GM18511 (cell line): Measurements from ENCODE around the gene SERPINE1.
"Not testable (repeated sequence)": the region's sequence is repeated elsewhere in the genome, so short reads cannot be mapped to it uniquely, and the experiment has no call there.

Source experiments
- ATAC-seq: cut with Tn5 transposase; IDR thresholded peaks from one replicate; pipeline ENCODE4 v1.9.1; 2021; ENCODE audit warnings: mild to moderate bottlenecking, moderate library complexity; ENCODE audit not compliant: unreplicated experiment

Gene SERPINE1

GRCh38 chr7:101100858-101101847 lies 25.8 kb upstream of the SERPINE1 start:
- ATAC-seq: no peak

GRCh38 chr7:101102026-101102425 lies 24.9 kb upstream of the SERPINE1 start:
- ATAC-seq: no peak

GRCh38 chr7:101103701-101104100 lies 23.2 kb upstream of the SERPINE1 start:
- not testable (repeated sequence) for ATAC-seq

- no peak for ATAC-seq
These were observed 22.7 kb upstream of the SERPINE1 start for GRCh38 chr7:101104193-101104713.

- no peak for ATAC-seq
These were observed 22.1 kb upstream of the SERPINE1 start for GRCh38 chr7:101104799-101105198.

GRCh38 chr7:101105248-101105647 lies 21.7 kb upstream of the SERPINE1 start:
- not testable (repeated sequence) for ATAC-seq

- no peak for ATAC-seq
These were observed 20.5 kb upstream of the SERPINE1 start for GRCh38 chr7:101106386-101106785.

- ATAC-seq: peak; percentile 69
These were observed 18.5 kb upstream of the SERPINE1 start for GRCh38 chr7:101108330-101108857.

- ATAC-seq: no peak
These were observed 17.9 kb upstream of the SERPINE1 start for GRCh38 chr7:101108961-101109360.

GRCh38 chr7:101109368-101109767 lies 17.5 kb upstream of the SERPINE1 start:
- no peak for ATAC-seq

GRCh38 chr7:101111261-101111660 lies 15.6 kb upstream of the SERPINE1 start:
- ATAC-seq: no peak

- ATAC-seq: no peak
These were observed 14.7 kb upstream of the SERPINE1 start for GRCh38 chr7:101112233-101112632.

GRCh38 chr7:101113140-101113539 lies 13.8 kb upstream of the SERPINE1 start:
- ATAC-seq: not testable (repeated sequence)

GRCh38 chr7:101113836-101114235 lies 13.1 kb upstream of the SERPINE1 start:
- no peak for ATAC-seq

GRCh38 chr7:101114492-101114891 lies 12.4 kb upstream of the SERPINE1 start:
- no peak for ATAC-seq

- ATAC-seq: no peak
These were observed 11.7 kb upstream of the SERPINE1 start for GRCh38 chr7:101115215-101115614.

GRCh38 chr7:101116898-101117297 lies 10.0 kb upstream of the SERPINE1 start:
- ATAC-seq: no peak

GRCh38 chr7:101118856-101119255 lies 8.0 kb upstream of the SERPINE1 start:
- ATAC-seq: no peak

- no peak for ATAC-seq
These were observed 7.0 kb upstream of the SERPINE1 start for GRCh38 chr7:101119876-101120275.

GRCh38 chr7:101120315-101120714 lies 6.6 kb upstream of the SERPINE1 start:
- no peak for ATAC-seq

- not testable (repeated sequence) for ATAC-seq
These were observed 5.3 kb upstream of the SERPINE1 start for GRCh38 chr7:101121631-101121990.
